Lung (tissue), 12 donors: ENCODE data around the gene LTBP1. TPM values are rescaled to one million over a fixed set of nuclear protein-coding genes. Genes with fewer than 3 reads are reported as not detected.

ENCODE experiments used
- ATAC-seq: fragments of 200-7000 bp; cut with Tn5 transposase; one replicate; pipeline ENCODE4 v1.9.1; 2020; ENCODE audit warnings: moderate number of reproducible peaks; ENCODE audit not compliant: insufficient read depth, low FRiP score
- DNase-seq, 3 donors: peaks; one replicate each; pipeline ENCODE4 v3.0.0-alpha.2; 2013 to 2017
- H3K27ac ChIP-seq, 2 donors: one replicate each; pipeline ENCODE4 v1.5.1; 2013; ENCODE audit warnings: mild to moderate bottlenecking in 2 of 2, moderate library complexity in 2 of 2, control low read depth in 1 of 2, inconsistent platforms in 1 of 2, low read depth in 1 of 2, low read length in 1 of 2
- H3K27me3 ChIP-seq, 3 donors: one replicate each; pipeline ENCODE4 v1.5.1; 2013; ENCODE audit warnings: low read length in 2 of 3; ENCODE audit not compliant: control insufficient read depth in 3 of 3, insufficient read depth in 3 of 3
- H3K36me3 ChIP-seq, 4 donors: one replicate each; pipeline ENCODE4 v1.5.1; 2013; ENCODE audit warnings: low read length in 4 of 4, mild to moderate bottlenecking in 1 of 4, moderate library complexity in 1 of 4; ENCODE audit not compliant: control insufficient read depth in 4 of 4, insufficient read depth in 4 of 4
- H3K4me1 ChIP-seq, 5 donors: one replicate each; pipeline ENCODE4 v1.5.1; 2013; ENCODE audit warnings: low read length in 5 of 5, mild to moderate bottlenecking in 2 of 5, moderate library complexity in 1 of 5; ENCODE audit not compliant: control insufficient read depth in 5 of 5, insufficient read depth in 5 of 5
- H3K4me3 ChIP-seq: one replicate; pipeline ENCODE4 v1.5.1; 2013; ENCODE audit warnings: mild to moderate bottlenecking, control low read depth, moderate library complexity
- H3K9ac ChIP-seq, 2 donors: one replicate each; pipeline ENCODE4 v1.5.1; 2013; ENCODE audit warnings: low read length in 2 of 2, control low read depth in 1 of 2; ENCODE audit not compliant: insufficient read depth in 1 of 2
- H3K9me3 ChIP-seq, 4 donors: one replicate each; pipeline ENCODE4 v1.5.1; 2013; ENCODE audit warnings: low read length in 3 of 4, mild to moderate bottlenecking in 1 of 4, moderate library complexity in 1 of 4; ENCODE audit not compliant: control insufficient read depth in 4 of 4, insufficient read depth in 3 of 4
- CTCF ChIP-seq: IDR thresholded peaks from 2 replicates; pipeline ENCODE4 v1.5.1; 2012; ENCODE audit warnings: mild to moderate bottlenecking; ENCODE audit errors: control extremely low read depth, extremely low read depth
- WGBS, 2 donors: extraction: QIAGEN DNeasy Blood & Tissue Kit; methylation state at CpG; one replicate each; pipeline ENCODE4 v1.1.7; 2013; 5-methylcytosine and 5-hydroxymethylcytosine counted together
- polyA plus RNA-seq, 2 donors: library from polyadenylated mRNA; stranded (reverse); fragments of 200-250 nt; gene quantifications; one replicate each; pipeline ENCODE4 v1.2.1, GENCODE V29; 2013
- total RNA-seq, 2 donors: library from RNA; depleted of rRNA in 1 of 2; stranded (reverse); fragments of >200 nt in 1 of 2; gene quantifications; one replicate each; pipeline ENCODE4 v1.2.1, GENCODE V29; 2014 to 2021
- donor health status: control.
- donor health status: control.
- donor health status: Bipolar disorder and iron deficiency.
- donor health status: healthy.
- donor health status: DM: yes; HTN: yes; CAD: no.

LTBP1 gene
- total and polyA plus RNA-seq, 4 donors: 8.8 to 57.4 (median 28.6) TPM

GRCh38 chr2:33072614-33073013 is 125.9 kb downstream of the LTBP1 start:
- no peak for TF ChIP-seq CTCF
- Histone ChIP-seq H3K27me3 (no peaks in the 10 kb centered on the region), H3K36me3 (no peaks in the 10 kb centered on the region), H3K9me3 (no peaks in the 10 kb centered on the region), H3K4me3 (no peak overlapping the region), H3K27ac (no peak overlapping the region), H3K4me1 (peaks cover 6 to 22% (median 7%) of the 10 kb centered on the region in 5 donors), H3K9ac (no peak overlapping the region)
- DNase-seq (no peak), ATAC-seq (no peak)
- 77 to 86% methylated on average over 6 of the region's 6 CpGs for WGBS, 2 donors

GRCh38 chr2:33073018-33073417 is 126.3 kb downstream of the LTBP1 start:
- H3K27me3 ChIP-seq: no peaks in the 10 kb centered on the region
- DNase-seq (no peak), ATAC-seq (no peak)
- no peaks in the 10 kb centered on the region for H3K9me3 ChIP-seq
- no peak overlapping the region for H3K9ac ChIP-seq
- WGBS, 2 donors: 82 to 87% methylated on average over 4 of the region's 4 CpGs
- H3K36me3 ChIP-seq: no peaks in the 10 kb centered on the region
- no peak for TF ChIP-seq CTCF
- H3K27ac ChIP-seq: no peak overlapping the region
- H3K4me1 ChIP-seq: peaks cover 6 to 19% (median 7%) of the 10 kb centered on the region in 5 donors
- H3K4me3 ChIP-seq: no peak overlapping the region

GRCh38 chr2:33074197-33074596 is 127.4 kb downstream of the LTBP1 start:
- WGBS, 2 donors: 96 to 97% methylated on average over 6 of the region's 6 CpGs
- no peaks in the 10 kb centered on the region for H3K36me3 ChIP-seq
- H3K4me1 ChIP-seq: peaks cover 5 to 19% (median 6%) of the 10 kb centered on the region in 5 donors
- TF ChIP-seq CTCF: no peak
- H3K9me3 ChIP-seq: no peaks in the 10 kb centered on the region
- no peak overlapping the region for H3K4me3 ChIP-seq
- no peak overlapping the region for H3K9ac ChIP-seq
- DNase-seq (no peak), ATAC-seq (no peak)
- no peak overlapping the region for H3K27ac ChIP-seq
- no peaks in the 10 kb centered on the region for H3K27me3 ChIP-seq

GRCh38 chr2:33077311-33077710 is 130.6 kb downstream of the LTBP1 start:
- H3K36me3 ChIP-seq: no peaks in the 10 kb centered on the region
- peaks cover 0 to 2% (median 0%) of the 10 kb centered on the region in 3 donors for H3K27me3 ChIP-seq
- H3K4me3 ChIP-seq: no peak overlapping the region
- ATAC-seq (no peak), DNase-seq (no peak)
- 65 to 77% methylated on average over 8 of the region's 8 CpGs for WGBS, 2 donors
- no peak overlapping the region for H3K27ac ChIP-seq
- no peaks in the 10 kb centered on the region for H3K9me3 ChIP-seq
- peaks cover 0 to 7% (median 0%) of the 10 kb centered on the region in 5 donors for H3K4me1 ChIP-seq
- no peak for TF ChIP-seq CTCF
- no peak overlapping the region for H3K9ac ChIP-seq
